Cerebellar nuclear complex (tissue), 1 donor: Measurements from ENCODE around the gene RAD51B.
"Not testable (repeated sequence)": the region's sequence is repeated elsewhere in the genome, so short reads cannot be mapped to it uniquely, and the experiment has no call there.

Experiments used
- DNase-seq, 2 experiments: peaks; one replicate each; lab custom pipeline; 2025; lab: John Stamatoyannopoulos, UW

RAD51B gene

DNA sequence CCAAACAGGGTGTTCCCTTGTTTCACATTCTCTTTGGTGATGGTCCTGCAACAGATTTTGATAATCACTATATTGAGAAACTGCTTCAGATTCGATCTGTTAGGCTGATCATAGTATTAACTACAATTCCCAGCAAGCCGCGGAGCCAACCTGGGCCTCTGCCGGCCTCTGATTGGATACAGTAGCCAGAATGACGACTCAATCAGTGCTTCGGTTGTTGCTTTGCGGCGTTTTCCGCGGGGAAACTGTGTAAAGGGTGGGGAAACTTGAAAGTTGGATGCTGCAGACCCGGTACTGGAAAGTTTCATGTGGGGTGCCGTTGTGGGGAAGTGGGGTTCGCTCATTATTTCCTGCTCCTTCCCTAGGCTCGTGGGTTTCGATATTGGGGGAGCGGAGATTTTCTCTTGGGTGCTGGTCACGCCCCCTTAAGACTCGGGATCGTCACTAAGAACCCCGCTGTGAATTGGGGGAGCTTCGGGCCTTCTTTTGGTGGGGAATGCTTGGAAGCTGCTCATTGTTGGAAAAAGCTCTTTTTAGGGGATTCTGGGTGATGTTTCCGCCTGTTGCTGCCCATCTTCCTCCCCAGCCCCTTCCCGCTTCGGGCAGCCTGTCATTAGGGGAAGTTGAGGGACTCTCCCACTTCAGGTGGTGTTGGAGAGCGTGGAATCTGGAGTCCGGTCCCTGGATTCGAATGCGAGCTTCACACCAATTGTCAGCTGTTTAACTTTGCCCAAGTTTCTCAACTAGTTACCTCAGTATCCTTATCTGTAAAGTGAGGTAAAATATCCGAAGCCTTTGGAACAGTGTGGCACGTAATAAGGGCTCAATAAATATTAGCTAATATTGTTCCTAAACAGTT is at the start of gene RAD51B:
TSS of gene RAD51B (plus strand) at position 217 of the 859 bp plus-strand sequence.
- DNase-seq, result peak in 1 of 2 experiments; percentile 29

DNA sequence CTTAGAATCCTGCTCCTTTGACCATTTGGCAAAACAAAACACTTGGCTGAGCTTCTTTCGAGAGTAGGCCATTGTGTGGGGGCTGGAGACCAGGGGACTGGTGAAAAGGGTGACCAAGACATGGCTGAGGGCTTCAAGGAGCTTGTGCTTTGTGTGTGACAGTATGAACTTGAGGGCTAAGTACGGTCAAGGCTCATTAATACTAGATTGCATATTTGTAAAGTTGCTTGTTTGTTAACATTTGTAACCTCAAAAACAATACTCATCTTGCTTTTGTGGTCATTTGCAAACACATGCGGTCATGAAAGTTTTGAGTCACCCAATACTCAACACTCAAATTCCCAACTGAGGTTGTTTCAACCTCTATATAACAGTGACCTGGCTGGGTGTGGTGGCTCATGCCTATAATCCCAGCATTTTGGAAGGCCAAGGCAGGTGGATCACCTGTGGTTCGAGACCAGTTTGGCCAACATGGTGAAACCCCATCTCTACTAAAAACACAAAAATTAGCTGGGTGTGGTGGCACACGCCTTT is 45.7 kb upstream of the RAD51B start:
- DNase-seq, result no peak

DNA sequence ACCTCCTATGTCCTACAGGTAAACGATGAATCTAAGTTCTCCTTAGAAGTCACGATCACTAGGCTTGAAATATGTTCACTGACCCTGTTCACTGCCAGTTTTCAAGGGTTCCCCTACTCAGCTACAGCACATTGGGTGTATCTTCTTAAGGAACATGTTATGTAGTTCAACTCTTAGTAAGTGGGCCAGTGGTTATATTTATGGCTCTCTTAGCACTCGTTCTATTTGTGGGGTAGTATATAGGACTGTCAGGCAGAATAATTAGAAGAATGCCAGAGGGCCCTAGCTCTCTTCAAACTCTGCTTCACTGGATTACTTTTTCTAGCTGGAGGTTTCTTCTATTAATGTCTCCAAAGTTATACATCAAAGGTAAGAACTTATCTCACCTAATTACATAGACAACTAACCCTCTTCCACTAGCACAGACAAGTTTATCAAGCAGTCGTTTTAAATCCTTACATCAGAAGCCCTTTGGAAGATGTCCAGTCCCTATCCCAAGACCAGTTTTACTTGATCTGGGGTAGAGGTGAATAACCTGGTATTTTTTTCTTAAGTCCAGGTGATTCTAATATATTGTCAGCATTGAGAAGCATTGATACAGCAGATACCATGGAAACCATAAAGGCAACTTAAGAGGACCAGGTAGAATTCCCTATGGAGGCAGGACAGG is 42.8 kb upstream of the RAD51B start:
- DNase-seq, result no peak

DNA sequence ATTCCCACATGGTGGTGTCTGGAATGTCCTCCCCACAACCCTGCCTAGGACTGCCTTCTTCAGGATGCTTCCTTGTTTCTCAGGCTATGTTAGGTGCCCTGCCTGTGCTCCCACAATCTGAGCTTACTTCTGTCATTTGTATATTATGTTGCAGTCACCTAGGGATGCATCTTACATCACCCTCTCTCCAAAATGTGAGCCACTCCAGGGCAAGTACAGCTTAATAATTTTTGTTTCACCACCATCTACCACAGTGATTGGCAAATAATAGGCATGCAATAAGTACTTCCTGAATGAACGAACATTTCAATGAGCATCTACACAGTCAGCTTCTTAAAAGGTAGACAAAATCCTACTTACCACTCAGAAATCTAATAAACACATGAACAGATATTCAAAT is 40.8 kb upstream of the RAD51B start:
- DNase-seq, result no peak

DNA sequence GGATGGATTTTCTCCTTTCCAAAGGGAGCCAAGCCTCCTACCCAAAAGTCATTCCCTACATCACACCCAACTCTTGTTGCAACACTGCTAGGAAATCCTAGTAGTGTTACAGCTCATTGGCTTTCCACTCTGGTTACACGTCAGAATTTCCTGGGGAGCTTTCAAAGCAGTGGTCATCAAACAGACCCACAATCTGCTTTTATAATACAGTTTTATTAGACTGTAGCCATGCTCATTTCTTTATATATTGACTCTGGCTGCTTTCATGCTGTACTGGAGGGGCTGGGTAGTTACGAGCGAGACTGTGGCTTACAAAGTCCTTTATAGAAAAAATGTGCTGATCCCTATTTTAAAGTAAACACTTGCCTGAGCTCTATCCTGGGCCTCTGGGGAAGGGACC is 37.5 kb upstream of the RAD51B start:
- DNase-seq, result no peak

DNA sequence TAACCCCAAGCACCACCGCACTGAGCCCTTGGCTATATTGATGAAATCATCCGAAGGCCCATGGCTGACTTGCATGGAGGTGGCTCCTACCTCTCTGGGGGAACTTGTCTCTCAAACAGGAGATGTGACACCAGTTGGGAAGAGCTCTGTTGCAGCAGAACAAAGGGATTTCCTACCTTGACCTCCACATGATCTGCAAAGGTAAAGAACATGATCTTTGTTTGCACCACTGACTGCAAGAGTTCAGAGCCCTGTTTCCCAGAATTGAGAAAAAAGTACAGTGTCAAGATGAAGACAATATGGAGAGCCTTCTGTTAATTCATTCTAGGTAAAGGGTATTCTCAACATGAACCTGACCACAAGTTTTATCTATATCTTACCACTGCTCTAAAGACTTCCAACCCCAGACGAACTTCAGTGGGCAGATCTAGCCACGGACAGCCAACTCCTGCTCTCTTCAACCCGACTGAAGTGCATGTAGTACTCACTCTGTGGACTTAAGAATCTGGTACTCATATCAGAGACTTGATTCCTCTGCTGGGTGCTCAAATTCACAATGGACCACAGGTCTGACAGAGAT is 35.2 kb upstream of the RAD51B start:
- DNase-seq, result no peak

DNA sequence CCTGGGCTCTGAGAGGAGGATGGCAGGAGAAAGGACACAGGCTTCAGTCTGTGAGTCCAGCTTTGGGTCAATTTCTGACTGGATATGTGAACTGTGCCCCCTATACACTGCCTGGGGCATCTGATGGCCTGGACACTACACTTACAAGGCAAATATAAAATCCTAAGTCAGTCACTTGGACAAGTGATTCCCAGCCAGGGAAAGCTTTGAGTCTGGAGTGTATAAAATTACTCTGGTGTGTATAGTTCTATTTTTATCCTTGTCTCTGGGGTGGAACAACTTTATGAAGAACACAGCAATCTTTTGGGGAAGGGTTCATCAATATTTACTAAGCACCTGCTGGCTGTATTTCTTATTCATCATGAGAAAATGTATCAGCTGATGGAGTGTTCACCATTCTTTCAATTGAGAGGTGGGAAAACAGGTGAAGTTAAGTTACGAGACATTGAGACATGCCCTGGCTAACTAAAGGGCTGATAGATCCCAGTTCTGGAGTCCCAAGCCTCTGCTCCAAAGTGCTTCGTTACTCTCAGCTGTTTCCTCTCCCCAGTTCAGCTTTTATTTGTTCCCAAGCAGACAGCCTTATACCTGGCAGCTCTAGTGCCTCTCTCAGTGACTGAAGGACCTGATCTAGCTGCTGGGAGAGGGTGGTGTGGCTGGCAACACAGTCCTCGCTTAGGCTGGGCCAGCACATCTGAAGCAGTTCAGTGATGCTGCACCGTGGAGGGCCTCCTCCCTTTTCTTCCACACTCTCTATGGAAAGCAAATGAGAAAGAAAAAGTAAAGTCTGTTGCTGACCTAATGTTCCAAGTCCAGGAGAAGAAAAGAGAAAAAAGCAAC is 34.1 kb upstream of the RAD51B start:
- no peak for DNase-seq

DNA sequence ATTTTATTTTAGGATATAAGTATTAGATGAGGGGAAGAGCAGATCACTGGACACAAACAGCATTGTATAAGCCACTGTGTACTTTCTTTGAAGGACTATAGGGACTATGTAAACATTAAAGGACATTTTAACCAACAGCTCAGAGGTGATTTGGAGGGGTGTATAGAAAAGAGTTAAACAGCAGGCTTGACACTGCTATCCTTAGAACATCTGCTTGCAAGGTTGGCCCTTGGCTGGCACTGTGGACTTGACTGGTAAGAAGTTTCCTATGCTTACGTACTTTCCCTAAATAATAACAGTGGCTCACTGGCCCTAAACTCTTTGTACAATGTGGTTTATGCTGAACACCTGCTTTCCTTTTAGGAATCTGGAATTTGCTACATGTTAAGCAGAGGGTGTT is 31.9 kb upstream of the RAD51B start:
- DNase-seq, result no peak

DNA sequence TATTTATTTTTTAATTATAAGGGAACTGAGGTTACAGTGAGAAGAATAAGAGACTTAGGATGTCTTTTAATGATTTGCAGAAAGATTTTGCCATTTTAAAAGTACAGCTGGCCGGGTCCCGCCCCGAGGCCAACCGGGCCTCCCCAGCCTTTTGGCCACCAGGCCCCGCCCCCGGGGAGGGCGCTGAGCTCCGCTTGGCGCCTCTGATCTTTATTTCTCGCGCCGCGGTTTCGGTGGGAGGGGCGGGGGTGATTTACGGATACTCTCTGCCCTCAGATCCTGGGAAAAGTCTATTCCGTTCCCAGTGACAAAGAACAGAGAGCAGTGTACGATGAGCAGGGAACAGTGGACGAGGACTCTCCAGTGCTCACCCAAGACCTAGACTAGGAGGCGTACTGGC is 20.8 kb upstream of the RAD51B start:
- no peak for DNase-seq

DNA sequence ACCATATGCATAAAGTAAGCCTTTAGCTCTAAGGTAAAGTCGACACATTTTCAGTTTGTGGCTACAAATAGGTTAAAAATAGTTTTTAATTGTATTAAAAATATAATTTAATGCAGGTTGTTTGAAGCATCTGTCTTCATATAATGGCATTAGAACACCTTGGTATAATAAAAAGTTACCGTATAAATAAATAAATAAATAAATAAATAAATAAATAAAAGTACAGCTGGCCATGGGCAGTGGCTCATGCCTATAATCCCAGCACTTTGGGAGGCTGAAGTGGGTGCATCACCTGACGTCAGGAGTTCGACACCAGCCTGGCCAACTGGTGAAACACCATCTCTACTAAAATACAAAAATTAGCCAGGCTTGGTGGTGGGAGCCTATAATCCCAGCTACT is 18.8 kb upstream of the RAD51B start:
- DNase-seq, result no peak

DNA sequence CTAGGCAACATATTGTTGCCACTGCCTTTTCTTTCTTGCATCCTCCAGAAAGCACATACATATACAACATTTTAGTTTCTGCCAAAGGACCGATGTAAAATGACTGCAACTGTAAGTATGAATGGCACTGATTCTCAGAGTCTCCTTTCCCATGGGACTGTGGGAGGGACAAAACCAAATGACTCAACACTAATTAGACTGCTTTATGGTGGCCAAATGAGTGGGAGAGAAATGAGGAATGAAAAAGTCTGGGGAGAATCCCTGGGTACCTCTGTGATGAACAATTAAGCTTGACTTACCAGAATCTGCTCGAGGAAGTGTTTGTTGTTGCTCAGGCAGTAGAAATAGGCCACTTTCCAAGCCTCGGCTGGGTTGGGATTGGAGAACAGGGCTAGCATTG is 13.3 kb upstream of the RAD51B start:
- DNase-seq, result no peak

DNA sequence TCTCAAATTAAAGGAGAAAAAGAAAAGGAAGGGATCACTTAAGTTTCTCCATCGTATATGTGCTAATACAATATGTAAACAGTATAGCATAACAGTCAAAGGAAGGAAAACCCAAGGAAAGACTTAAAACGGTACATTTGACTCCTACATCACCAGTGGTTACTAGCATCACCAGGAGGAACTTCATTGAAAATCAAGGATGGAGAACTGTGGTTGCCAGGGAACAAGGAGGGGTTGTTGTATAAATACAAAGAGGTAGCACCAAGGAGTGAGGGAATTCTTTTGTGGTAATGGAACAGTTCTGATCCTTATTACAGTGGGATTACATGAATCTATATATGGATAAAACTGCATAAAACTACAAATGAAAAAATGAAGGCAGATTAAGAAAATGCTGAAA is 4.8 kb upstream of the RAD51B start:
- DNase-seq, result no peak

DNA sequence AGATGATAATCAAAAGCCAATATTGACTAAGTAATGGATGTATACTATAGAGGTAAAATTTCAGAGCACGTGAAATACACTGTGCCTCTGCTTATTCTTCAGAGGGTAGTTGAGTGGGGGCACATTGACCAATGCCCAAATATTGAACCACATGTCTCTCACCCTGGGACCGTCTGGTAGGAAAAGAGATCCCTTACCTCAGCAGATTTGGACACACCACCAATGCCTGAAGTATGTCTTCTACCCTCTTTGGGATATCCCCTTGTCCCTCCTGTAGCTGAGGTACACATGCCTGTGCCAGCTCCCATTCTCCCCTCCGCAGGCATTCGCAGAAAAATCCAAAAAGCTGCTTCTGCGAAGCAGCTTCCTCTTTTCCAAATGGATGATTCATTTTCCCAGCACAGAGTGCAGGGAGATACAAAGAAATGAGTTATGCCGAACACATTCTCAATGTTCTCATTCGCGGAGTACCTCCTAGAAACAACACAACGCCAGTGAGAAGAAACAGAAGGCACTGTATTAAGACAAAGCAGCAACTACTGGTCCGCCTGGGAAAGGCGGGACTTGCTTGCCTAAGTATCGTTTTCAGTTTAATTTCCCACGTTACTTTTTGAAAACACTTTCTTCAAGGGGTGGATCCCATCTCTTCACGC is 3.9 kb upstream of the RAD51B start:
- no peak for DNase-seq

DNA sequence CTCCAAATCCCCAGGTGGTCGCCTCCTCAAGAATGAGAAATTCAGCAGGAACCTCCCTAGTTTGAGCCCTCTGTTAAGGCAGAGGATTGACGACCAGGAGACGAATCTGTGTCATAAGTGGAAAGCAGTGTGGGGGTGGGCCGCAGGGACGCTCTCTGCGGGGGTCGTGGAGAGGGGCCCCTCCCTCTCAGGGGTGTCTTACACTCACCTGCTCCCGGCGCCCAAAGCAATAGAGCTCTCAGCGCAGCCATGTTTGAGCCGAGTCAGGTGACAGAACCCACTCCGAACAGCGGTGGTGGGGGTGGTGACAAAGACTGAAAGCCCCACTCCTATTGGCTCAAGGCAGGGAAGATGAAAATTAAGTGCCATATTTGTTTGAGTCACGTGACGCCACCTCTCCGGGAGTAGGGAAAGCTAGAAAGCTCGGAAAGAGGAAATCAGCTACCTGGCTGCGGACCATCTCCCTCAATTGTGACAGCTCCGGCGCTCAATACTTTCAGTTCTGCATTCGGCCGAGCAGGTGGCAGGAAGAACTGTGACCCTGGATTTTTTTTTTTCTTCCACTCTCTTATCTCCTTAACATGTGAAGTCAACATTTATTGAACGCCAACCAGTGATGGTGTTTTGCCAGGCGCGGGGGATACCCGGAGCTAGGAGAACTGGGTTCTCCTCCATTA is 3.1 kb upstream of the RAD51B start, which contains the start of gene ZFYVE26:
TSS of gene ZFYVE26 (minus strand) at position 265 of the 677 bp plus-strand sequence. CDS start 627 bp downstream, outside the sequence.
- peak; percentile 57 to 93 for DNase-seq

DNA sequence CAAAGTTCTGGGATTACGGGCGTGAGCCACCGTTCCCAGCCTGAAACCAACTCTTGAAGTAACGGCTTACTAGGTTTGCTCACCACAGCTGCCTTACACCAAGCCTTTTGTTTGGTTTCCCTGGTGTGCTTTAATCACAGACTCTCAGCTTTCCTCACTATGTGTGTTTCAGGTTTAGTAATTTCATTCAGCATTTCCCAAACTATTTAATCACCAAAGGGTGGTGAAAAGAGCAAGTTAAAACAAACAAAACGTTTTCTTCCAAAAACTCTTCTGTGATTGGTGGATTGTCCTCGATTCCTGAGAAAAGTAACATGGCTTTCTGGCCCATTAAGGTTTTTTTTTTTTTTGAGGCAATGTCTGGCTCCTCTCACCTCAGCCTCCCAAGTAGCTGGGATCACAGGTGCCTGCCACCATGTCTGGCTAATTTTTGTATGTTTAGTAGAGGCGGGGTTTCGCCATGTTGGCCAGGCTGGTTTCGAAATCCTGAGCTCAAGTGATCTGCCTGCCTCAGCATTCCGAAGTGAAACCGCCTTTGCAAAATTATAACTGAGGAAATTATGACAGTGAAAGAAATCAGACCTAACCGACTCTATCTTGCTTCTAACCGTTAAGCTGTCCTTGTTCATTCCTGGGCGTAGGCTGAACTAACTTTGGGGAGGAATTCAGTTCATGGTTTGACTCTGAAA is 1.7 kb upstream of the RAD51B start:
- no peak for DNase-seq

DNA sequence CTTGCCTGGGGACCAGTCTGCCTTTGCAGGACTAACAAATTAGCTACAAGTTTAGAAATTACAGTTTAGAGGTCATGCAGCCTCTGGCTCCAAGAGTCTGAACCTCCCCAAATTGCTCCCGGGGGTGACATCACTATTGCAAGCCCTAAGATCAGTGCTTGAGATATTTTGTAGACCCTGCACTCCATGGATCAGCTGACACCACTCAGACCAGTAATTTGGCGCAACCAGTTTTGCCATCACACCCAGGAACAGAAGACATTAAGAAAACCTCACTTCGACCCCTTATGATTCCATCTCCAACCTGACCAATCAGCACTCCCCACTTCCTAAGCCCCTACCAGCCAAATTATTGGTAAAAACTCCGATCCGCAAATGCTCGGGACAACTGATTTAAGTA is 1.1 kb upstream of the RAD51B start:
- not testable (repeated sequence) for DNase-seq

DNA sequence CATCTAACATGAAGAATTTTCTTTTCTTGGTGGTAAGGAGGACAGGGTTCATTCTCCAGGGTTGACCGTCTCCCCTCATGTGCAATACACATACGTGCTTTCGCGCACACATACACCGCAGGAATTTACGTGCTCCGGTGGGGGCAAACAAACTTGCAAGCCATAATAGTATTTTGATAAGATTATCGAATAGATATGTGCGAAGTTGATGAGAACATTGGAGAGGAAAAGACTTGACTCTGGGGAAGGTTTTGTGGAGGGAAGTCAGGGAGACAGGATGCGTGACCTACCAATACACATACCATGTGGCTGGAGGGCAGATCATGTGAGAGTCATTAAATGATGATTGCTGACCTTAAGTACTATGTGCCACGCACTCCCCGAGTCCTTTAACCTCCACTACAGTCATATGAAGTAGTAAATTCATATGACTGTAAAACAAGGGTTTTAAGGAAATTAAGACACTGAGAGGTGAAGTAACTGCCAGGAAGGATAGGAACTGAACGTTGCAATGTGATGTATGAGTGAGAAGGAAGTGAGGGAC is 921 bp downstream of the RAD51B start:
- DNase-seq, result no peak

DNA sequence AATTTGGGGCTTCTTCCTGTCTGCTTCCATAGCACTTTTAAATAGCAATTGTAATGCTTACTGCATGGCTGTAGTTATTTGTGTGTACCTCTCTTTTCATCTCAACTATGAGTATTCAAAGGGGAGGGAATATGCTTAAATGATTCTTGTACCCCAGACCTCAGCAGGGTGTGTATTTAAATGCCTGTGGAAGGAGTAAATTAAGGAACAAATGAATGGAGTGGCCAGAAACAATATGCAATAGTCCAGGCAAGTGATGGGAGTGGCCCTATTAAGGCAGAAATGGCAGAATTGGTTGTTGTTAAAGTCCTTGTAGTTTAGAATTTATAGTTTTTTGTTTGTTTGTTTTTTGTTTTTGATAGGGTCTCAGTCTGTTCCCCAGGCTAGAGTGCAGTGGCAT is 1.5 kb downstream of the RAD51B start:
- no peak for DNase-seq

DNA sequence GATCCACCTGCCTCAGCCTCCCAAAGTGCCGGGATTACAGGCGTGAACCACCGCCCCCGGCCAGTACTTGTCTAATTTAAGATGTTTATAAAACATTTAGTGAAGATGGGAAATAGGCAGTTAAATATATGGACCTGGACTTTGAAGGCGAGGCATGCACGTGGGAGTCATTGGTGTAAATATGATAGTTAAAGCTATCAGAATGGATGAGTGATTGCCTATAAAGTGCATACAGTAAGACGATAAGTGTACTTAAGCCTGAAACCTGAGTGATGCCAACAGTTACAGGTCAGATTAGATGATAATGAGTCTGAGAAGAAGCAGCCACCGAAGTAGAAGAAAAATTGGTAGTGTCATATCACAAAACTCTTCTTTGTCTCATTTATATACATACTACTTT is 11.5 kb downstream of the RAD51B start:
- DNase-seq, result no peak

DNA sequence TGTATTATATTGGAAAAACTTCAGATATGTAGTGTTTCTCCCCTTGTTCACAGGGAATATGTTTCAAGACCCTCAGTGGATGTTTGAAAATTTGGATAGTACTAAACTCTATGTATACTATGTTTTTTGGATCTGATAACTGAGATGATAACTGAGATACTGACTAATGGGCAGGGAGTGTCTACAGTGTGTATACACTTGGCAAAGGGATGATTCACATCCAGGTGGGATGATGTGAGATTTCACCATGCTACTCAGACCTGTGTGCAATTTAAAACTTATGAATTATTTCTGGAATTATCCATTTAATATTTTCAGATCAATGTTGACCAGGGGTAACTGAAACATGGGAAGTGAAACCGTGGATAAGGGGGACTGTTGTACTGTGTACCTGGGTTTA is 13.8 kb downstream of the RAD51B start:
- no peak for DNase-seq
